IPS-NIHi7 (cell line): ENCODE results near the gene PEMT.

Source experiments
- DNase-seq: peaks from one replicate; pipeline ENCODE4 v3.0.0; 2012; ENCODE audit warnings: mixed read lengths; ENCODE audit errors: extremely low spot score

The PEMT gene

GRCh38 chr17:17553217-17554195, 38.0 kb downstream of the PEMT start:
- DNase-seq, result no peak

GRCh38 chr17:17552351-17553216, 38.9 kb downstream of the PEMT start:
- DNase-seq, result no peak

GRCh38 chr17:17551361-17551760, 40.1 kb downstream of the PEMT start:
- peak; percentile 67 for DNase-seq

- no peak for DNase-seq
These were observed 41.7 kb downstream of the PEMT start for GRCh38 chr17:17549732-17550366.

GRCh38 chr17:17548044-17548443, 43.5 kb downstream of the PEMT start:
- no peak for DNase-seq

GRCh38 chr17:17547210-17547764, 44.2 kb downstream of the PEMT start:
- DNase-seq, result no peak

GRCh38 chr17:17546399-17547185, 44.9 kb downstream of the PEMT start:
- DNase-seq, result no peak

- no peak for DNase-seq
These were observed 45.5 kb downstream of the PEMT start for GRCh38 chr17:17545984-17546383.

GRCh38 chr17:17545031-17545820, 46.3 kb downstream of the PEMT start:
- DNase-seq, result no peak

GRCh38 chr17:17542906-17543635, 48.4 kb downstream of the PEMT start:
- no peak for DNase-seq

- DNase-seq, result no peak
These were observed 49.9 kb downstream of the PEMT start for GRCh38 chr17:17541640-17542001.

GRCh38 chr17:17540935-17541639, 50.4 kb downstream of the PEMT start:
- DNase-seq, result no peak

GRCh38 chr17:17540278-17540906, 51.1 kb downstream of the PEMT start:
- peak; percentile 52 for DNase-seq

- DNase-seq, result no peak
These were observed 51.9 kb downstream of the PEMT start for GRCh38 chr17:17539591-17539990.

- DNase-seq, result no peak
These were observed 52.8 kb downstream of the PEMT start for GRCh38 chr17:17538417-17539391.

- no peak for DNase-seq
These were observed 54.0 kb downstream of the PEMT start for GRCh38 chr17:17537311-17538099.
